ENCODE results near the gene MMP24OS. TPM values are rescaled to one million over a fixed set of nuclear protein-coding genes. Genes with fewer than 3 reads are reported as not detected.

MMP24OS gene
- total RNA-seq, 4 donors from 2014 or later: 19.6 to 47.2 (median 26.9) TPM

DNA sequence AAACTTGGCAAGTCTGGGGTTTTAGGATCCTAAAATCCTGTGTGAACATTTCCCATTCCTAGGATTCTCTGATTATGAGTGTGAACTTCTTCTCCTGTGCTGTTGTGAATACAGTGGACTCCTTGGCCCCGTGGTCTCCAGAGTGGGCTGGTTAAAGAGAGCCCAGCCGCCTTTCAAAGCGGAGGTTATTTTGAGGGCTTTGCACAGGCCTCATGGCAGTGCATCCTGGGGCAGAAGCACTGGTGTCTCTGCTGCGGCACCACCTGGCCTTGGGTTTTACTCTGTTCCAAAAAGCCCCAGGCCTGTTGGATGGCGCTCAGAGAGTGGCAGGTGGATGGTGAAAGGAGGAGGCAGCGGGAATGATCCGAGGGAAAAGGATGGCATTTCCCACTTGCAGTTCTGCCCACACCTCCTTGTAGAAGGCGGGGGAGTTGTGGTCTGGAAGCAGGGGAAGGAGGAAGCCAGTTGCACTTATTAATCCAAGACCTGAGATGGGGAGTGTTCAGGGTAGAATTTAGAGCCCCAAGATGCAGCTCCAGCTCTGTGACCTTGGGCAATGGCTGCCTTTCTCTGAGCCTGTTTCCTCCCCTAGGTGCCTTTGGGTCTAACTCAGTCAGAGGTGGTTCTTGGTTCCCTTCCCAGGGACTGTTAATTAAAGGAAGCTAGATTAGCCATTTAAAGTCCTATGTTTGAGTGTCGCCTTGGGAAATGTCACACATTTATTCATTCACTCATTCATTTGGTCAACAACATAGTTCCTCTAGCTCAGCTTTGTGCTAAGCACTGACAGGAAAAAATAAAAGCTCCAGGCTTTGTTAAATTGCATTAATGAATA is 29.1 kb downstream of the MMP24OS start:
- WGBS, 2 donors (ENCODE audit: low coverage in 1 of 2): 85 to 96% methylated on average over 1 to 4 of the region's 9 CpGs
- H3K4me3 ChIP-seq: no peak overlapping the region
- H3K9me3 ChIP-seq: no peaks in the 10 kb centered on the region
- H3K27ac ChIP-seq: no peak overlapping the region
- TF ChIP-seq POLR2AphosphoS5 (IDR thresholded peaks at IDR 0.05) (no peak), EP300 (IDR thresholded peaks at IDR 0.05) (no peak), POLR2A (IDR thresholded peaks at IDR 0.05) (no peak)
- TF ChIP-seq, protein P1, sequence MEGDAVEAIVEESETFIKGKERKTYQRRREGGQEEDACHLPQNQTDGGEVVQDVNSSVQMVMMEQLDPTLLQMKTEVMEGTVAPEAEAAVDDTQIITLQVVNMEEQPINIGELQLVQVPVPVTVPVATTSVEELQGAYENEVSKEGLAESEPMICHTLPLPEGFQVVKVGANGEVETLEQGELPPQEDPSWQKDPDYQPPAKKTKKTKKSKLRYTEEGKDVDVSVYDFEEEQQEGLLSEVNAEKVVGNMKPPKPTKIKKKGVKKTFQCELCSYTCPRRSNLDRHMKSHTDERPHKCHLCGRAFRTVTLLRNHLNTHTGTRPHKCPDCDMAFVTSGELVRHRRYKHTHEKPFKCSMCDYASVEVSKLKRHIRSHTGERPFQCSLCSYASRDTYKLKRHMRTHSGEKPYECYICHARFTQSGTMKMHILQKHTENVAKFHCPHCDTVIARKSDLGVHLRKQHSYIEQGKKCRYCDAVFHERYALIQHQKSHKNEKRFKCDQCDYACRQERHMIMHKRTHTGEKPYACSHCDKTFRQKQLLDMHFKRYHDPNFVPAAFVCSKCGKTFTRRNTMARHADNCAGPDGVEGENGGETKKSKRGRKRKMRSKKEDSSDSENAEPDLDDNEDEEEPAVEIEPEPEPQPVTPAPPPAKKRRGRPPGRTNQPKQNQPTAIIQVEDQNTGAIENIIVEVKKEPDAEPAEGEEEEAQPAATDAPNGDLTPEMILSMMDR (IDR thresholded peaks at IDR 0.05): no peak
- H3K4me1 ChIP-seq: no peaks in the 10 kb centered on the region
- H3K27me3 ChIP-seq: no peaks in the 10 kb centered on the region
- H3K36me3 ChIP-seq: peaks cover 0 to 18% of the 10 kb centered on the region in 2 donors
- no peak for ATAC-seq

DNA sequence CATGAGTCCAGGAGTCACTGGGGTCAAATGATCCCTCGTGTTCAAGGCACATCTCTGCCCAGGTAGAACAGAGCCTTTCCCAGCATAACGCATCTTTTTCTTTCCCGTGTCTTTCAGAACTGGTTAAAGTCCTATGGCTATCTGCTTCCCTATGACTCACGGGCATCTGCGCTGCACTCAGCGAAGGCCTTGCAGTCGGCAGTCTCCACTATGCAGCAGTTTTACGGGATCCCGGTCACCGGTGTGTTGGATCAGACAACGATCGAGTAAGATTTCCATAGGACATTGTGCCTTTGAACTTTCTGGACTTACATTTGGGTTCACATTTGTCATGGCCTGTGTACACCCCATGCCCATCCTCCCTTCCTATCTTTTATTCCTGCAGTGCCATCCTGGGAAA is 31.2 kb downstream of the MMP24OS start:
- no peak for ATAC-seq
- no peaks in the 10 kb centered on the region for H3K27me3 ChIP-seq
- 91 to 97% methylated on average over 5 to 6 of the region's 12 CpGs for WGBS, 2 donors (ENCODE audit: low coverage in 1 of 2)

DNA sequence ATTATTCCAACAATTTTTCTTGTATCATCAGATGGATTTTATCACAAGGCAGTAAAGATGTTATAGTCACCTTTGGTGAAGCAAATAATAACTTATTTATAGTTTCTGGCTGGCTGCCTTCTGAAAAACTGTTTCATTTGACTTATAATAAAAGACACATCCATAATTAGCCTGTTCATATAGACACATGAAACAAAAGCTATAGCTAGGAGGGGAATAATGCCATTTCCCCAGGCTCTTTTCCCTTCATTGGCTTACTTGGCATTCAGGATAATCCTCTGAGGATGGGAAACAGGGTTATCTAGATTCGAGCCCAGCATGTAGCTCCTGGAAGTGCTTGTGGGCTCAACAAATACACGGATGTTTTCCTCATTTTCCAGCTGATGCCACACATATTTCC is 33.9 kb downstream of the MMP24OS start:
- ATAC-seq: no peak
- Histone ChIP-seq H3K27ac (no peak overlapping the region), H3K27me3 (no peaks in the 10 kb centered on the region), H3K36me3 (peaks cover 0 to 8% of the 10 kb centered on the region in 2 donors), H3K4me3 (no peak overlapping the region), H3K4me1 (no peaks in the 10 kb centered on the region), H3K9me3 (no peaks in the 10 kb centered on the region)
- TF ChIP-seq POLR2A (IDR thresholded peaks at IDR 0.05): no peak
- TF ChIP-seq, protein P1 (IDR thresholded peaks at IDR 0.05): no peak
- TF ChIP-seq EP300 (IDR thresholded peaks at IDR 0.05): no peak
- TF ChIP-seq POLR2AphosphoS5 (IDR thresholded peaks at IDR 0.05): no peak
- 65% methylated on average over 2 of the region's 2 CpGs; no CpG with 5 or more reads in 1 of the 2 donors for WGBS, 2 donors (ENCODE audit: low coverage in 1 of 2)

More for the DNA sequence above, 31.2 kb downstream of the MMP24OS start:
- no peak overlapping the region for H3K27ac ChIP-seq
- no peaks in the 10 kb centered on the region for H3K4me1 ChIP-seq
- H3K4me3 ChIP-seq: no peak overlapping the region
- H3K9me3 ChIP-seq: no peaks in the 10 kb centered on the region
- TF ChIP-seq POLR2AphosphoS5 (IDR thresholded peaks at IDR 0.05) (no peak), POLR2A (IDR thresholded peaks at IDR 0.05) (no peak), EP300 (IDR thresholded peaks at IDR 0.05) (no peak)
- TF ChIP-seq, protein P1 (IDR thresholded peaks at IDR 0.05): no peak
- H3K36me3 ChIP-seq: peaks cover 0 to 13% of the 10 kb centered on the region in 2 donors

DNA sequence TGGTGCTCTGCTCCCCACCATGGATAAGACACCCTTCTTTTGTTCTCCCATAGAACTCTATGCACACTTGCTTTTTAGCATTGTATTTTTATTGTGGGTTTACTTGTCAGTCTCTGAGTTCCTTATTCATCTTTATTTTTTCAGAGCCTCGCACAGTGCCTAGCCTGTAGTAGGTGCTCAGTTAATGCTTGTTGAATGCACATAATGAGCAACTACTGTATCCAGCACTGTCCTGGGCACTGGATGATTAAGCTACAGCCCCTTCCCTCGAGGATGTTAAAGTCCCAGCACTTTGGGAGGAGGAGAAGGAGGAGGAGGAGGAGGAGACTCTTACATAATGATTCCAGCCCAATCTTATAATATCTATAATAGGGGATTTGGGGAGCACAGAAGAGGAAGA is 34.6 kb downstream of the MMP24OS start:
- no peaks in the 10 kb centered on the region for H3K27me3 ChIP-seq
- no peak overlapping the region for H3K27ac ChIP-seq
- no peak for TF ChIP-seq POLR2AphosphoS5 (IDR thresholded peaks at IDR 0.05)
- TF ChIP-seq POLR2A (IDR thresholded peaks at IDR 0.05): no peak
- TF ChIP-seq, protein P1 (IDR thresholded peaks at IDR 0.05): no peak
- no peak for TF ChIP-seq EP300 (IDR thresholded peaks at IDR 0.05)
- no peak for ATAC-seq
- no peaks in the 10 kb centered on the region for H3K4me1 ChIP-seq
- H3K9me3 ChIP-seq: no peaks in the 10 kb centered on the region
- peaks cover 0 to 5% of the 10 kb centered on the region in 2 donors for H3K36me3 ChIP-seq
- WGBS, 2 donors (ENCODE audit: low coverage in 1 of 2): 50 to 100% methylated on average over 1 to 2 of the region's 2 CpGs
- H3K4me3 ChIP-seq: no peak overlapping the region

DNA sequence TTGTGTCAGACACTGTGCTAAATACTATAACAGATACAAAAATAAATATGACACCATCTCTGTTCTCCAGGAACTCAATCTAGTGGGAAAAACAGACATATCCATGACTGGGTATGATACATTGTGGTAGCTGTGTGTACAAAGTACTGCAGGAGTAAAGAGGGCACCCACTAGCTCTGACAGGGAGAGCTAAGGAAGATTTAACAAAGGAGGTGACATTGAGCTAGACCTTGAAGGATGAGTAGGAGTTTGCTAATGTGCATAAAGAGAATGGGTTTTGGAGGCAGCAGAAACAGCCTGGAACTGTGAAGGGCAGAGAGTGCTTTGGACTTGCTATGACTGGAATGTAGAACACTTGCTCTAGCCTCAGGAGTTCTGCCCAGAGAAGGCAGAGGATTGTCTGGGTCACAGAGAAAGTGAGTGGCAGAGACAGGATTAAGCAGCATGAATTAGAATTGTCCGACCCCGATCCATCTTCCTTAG is 37.1 kb downstream of the MMP24OS start:
- Histone ChIP-seq H3K36me3 (peaks cover 0 to 7% of the 10 kb centered on the region in 2 donors), H3K27me3 (no peaks in the 10 kb centered on the region), H3K27ac (no peak overlapping the region), H3K4me3 (no peak overlapping the region), H3K4me1 (no peaks in the 10 kb centered on the region), H3K9me3 (peaks cover 0 to 4% (median 0%) of the 10 kb centered on the region in 3 donors)
- TF ChIP-seq POLR2A (IDR thresholded peaks at IDR 0.05): no peak
- TF ChIP-seq, protein P1 (IDR thresholded peaks at IDR 0.05): no peak
- no peak for TF ChIP-seq POLR2AphosphoS5 (IDR thresholded peaks at IDR 0.05)
- no peak for TF ChIP-seq EP300 (IDR thresholded peaks at IDR 0.05)
- no peak for ATAC-seq
- 78 to 100% methylated on average over 2 of the region's 2 CpGs for WGBS, 2 donors (ENCODE audit: low coverage in 1 of 2)

Measured in gastroesophageal sphincter (tissue), 4 donors.